Ramos (cell line): ENCODE data around the gene FBXL7.

Source experiments
- in situ Hi-C: fragments of 300-500 bp; cut with MboI; formaldehyde crosslinking; loops from one replicate; pipeline ENCODE4 v1.14.3; 2022; ENCODE audit warnings: low sequenced_read_pairs; ENCODE audit not compliant: unreplicated experiment

Gene FBXL7

DNA sequence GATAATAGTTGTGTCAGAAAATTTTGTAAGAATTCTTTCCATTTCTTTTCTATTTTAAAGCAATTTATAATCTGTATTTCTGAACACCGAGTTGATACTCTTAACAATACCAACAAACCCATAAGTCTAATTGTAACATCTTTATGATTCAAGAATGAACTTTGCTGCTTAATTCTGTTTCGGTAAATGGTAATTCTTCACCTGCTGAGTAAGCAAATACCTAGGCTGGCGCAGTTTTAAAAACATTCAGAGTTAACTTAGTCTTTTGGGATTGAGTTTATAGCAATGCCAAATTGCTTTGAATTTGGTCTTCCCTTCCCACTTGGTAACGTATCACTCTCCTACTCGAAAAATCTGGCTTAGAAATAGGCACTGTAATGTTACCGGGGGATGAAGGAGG is 456.6 kb downstream of the FBXL7 start:
- in situ Hi-C loops, result no loop called here

DNA sequence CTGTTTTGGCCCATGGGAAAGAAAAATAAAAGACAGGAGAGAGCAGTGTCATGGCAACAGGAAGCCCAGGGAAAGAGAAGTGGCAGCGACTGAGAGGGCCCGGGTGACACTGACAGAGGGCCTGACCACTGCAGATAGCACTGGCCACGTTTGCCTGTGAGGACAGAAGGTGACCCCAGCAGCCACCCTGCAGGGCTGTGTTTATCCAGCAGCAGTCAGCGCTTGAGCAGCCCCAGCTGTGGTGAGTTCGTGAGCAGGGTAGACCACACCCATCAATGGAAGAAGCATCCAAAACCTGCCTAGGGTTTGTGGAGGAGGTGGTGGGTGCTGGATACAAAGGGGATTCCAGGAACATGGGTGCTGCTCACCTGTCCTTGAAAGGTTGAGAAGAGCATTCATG is 457.1 kb downstream of the FBXL7 start:
- in situ Hi-C loops, result no loop called here

- in situ Hi-C loops, result no loop called here
Observed at GRCh38 chr5:15959370-15960164, 459.6 kb downstream of the FBXL7 start.

GRCh38 chr5:15966066-15966640 is 466.2 kb downstream of the FBXL7 start:
- in situ Hi-C loops, result no loop called here

GRCh38 chr5:15966651-15967050 is 466.7 kb downstream of the FBXL7 start:
- in situ Hi-C loops, result no loop called here

GRCh38 chr5:15968993-15969392 is 469.0 kb downstream of the FBXL7 start:
- in situ Hi-C loops, result no loop called here

DNA sequence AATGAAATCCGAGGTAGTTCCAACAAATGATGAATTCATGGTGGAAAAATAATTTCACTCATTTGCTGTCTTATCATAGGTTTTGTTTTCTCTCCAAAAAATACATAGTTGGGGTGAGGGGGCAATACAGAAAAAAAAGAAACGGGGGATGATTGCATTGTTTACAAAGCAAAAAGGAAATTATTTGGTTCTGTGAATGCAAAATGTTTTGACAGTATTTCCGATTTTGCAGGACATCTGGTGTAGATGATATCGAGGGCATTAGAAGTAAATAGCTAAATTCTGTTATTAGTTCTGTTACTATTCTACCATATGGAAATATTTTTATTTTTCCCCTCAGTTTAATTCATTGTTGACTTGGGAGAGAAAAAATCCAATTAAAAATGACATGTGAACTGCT is 477.9 kb downstream of the FBXL7 start:
- in situ Hi-C loops, result no loop called here

DNA sequence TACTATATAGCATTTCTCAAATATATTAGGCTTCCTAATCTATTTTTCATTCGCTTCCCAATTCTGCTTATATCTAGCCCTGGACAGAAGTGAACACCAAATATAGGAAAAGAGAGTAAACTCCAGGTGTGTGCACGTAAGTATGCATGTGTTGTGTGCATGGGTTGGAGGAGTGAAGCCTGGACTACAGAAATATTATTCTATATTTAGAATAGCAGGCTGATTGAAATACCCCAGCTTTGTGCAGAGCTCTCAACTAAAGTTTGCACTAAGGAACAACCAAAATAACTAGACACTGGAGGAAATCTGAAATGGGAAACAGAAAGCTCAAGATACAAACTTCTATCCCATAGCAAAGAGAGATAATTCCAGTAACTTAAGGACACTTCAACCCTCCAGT is 480.9 kb downstream of the FBXL7 start:
- in situ Hi-C loops, result no loop called here

DNA sequence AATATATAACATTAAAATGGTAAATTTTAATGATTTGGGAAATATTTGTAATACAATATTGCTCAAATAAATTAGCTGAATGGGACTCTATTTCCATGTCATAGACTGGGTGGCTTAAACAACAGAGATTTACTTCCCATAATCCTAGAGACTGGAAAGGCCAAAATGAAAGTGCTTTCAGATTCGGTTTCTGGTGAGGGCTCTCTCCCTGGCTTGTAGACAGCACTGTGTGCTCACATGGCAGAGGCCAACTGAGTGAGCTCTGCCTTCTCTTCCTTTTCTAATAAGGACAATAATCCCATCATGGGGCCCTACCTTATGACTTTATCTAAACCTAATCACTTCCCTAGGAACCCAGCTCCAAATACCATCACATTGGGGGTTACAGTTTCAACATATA is 483.4 kb downstream of the FBXL7 start:
- in situ Hi-C loops, result no loop called here
